ENCODE results near the gene SEC31A.
"Not testable (repeated sequence)": the region's sequence is repeated elsewhere in the genome, so short reads cannot be mapped to it uniquely, and the experiment has no call there.

The SEC31A gene

DNA sequence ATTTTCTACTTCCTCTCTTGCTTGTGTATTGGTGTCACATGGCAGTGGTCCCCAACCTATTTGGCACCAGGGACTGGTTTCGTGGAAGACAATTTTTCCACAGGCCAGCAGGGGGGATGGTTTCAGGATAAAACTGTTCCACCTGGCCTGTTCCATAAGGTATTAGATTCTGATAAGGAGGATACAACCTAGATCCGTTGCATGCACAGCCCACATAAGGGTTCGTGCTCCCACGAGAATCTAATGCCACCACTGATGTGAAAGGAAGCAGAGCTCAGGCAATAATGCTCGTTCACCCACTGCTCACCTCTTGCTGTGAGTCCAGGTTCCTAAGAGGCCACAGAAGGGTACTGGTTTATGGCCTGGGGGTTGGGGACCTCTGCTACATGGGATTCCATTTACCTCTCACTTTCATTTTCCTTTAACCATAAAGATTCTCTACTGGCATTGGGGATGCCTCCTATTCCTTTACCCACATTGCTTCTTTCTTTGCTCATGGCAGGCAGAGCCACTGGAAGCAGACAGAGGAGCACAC lies 38.1 kb downstream of the SEC31A start:
- Histone ChIP-seq H3K4me3 (ENCODE audit: low read length) (no peak overlapping the region), H3K9ac (ENCODE audit: low read length) (no peak overlapping the region), H3K27me3 (ENCODE audit: control insufficient read depth, insufficient read depth, low read length) (no peaks in the 10 kb centered on the region), H3K36me3 (ENCODE audit: control insufficient read depth, insufficient read depth, low read length) (peaks cover 13% of the 10 kb centered on the region), H3K9me3 (ENCODE audit: control insufficient read depth, low read length) (no peaks in the 10 kb centered on the region), H3K4me1 (ENCODE audit: control insufficient read depth, insufficient read depth, low read length) (peaks cover 5% of the 10 kb centered on the region)

DNA sequence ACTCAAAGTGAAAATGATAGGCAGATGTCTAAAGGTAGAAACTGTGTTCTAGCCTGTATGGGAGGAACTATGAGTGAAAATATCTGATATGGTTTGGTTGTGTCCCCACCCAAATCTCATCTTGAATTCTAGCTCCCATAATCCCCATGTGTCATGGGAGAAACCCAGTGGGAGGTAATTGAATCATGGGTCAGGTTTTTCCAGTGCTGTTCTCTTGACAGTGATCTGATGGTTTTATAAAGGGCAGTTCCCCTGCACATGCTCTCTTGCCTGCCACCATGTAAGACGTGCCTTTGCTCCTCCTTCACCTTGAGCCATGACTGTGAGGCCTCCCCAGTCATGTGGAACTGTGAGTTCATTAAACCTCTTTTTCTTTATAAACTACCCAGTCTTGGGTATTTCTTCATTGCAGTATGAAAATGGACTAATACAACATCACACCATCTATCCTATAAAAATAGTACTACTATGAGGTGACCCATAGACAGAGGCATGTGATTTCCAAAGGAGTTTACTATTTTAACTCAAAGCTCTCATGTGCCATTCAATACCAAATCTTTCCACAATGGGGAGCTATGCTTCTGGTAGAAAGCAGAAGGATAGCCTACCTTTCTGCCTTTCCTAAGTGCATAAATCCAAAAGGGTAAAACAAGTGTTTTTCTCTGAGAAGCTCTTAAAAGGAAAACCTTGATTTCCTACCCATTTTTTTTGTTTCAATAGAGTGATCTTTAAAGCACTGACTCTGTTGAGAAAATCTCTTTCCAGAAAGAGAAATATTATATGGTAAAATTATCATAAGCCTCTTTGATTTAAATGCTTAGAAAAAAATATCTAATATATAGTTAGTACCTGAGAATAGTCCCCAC lies 38.8 kb downstream of the SEC31A start:
- Histone ChIP-seq H3K27me3 (ENCODE audit: control insufficient read depth, insufficient read depth, low read length) (no peaks in the 10 kb centered on the region), H3K4me3 (ENCODE audit: low read length) (no peak overlapping the region), H3K4me1 (ENCODE audit: control insufficient read depth, insufficient read depth, low read length) (peaks cover 5% of the 10 kb centered on the region), H3K9ac (ENCODE audit: low read length) (no peak overlapping the region), H3K9me3 (ENCODE audit: control insufficient read depth, low read length) (no peaks in the 10 kb centered on the region), H3K36me3 (ENCODE audit: control insufficient read depth, insufficient read depth, low read length) (peaks cover 13% of the 10 kb centered on the region)

DNA sequence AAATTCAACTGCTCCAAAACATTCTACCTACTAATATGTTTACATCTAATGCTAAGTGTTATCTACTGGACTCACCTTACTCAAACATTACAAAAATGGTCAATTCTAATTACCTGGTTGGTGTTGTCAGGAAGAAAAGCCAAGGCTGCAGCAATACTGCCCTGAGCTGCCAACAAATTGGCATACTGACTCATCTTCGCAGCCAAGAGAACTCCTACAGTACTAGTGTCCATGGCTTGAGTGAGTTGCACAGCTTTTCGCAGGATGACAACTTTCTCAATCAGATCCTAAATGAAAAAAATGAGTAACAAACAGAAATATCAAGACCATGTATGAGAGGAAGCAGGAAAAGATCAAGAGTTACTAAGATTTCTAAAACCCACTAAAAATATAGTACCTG lies 39.6 kb downstream of the SEC31A start:
- Histone ChIP-seq H3K4me3 (ENCODE audit: low read length) (no peak overlapping the region), H3K9ac (ENCODE audit: low read length) (no peak overlapping the region), H3K36me3 (ENCODE audit: control insufficient read depth, insufficient read depth, low read length) (peaks cover 13% of the 10 kb centered on the region)

DNA sequence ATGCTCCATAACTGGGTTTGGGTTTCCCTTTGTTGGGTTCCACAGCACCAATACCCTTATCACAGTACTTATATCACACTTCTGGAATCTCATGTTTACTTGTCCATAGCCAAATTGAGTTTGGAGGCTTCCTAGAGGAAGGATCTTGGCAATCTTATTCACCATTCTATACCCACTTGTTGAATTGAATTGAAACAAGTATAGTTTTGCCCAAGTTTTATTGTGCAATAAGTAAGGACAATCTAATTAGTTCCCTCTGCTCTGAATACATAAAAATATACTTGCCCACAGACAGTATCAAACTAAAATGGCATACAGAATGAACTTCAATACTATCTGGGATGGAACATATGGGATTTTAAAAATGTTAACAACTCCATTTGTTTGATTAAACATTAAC lies 40.3 kb downstream of the SEC31A start:
- Histone ChIP-seq H3K4me1 (ENCODE audit: control insufficient read depth, insufficient read depth, low read length) (peaks cover 5% of the 10 kb centered on the region), H3K9ac (ENCODE audit: low read length) (no peak overlapping the region), H3K27me3 (ENCODE audit: control insufficient read depth, insufficient read depth, low read length) (no peaks in the 10 kb centered on the region), H3K36me3 (ENCODE audit: control insufficient read depth, insufficient read depth, low read length) (peaks cover 13% of the 10 kb centered on the region), H3K9me3 (ENCODE audit: control insufficient read depth, low read length) (no peaks in the 10 kb centered on the region), H3K4me3 (ENCODE audit: low read length) (no peak overlapping the region)

More for the DNA sequence above, 39.6 kb downstream of the SEC31A start:
- Histone ChIP-seq H3K4me1 (ENCODE audit: control insufficient read depth, insufficient read depth, low read length) (peaks cover 5% of the 10 kb centered on the region), H3K27me3 (ENCODE audit: control insufficient read depth, insufficient read depth, low read length) (no peaks in the 10 kb centered on the region), H3K9me3 (ENCODE audit: control insufficient read depth, low read length) (no peaks in the 10 kb centered on the region)

DNA sequence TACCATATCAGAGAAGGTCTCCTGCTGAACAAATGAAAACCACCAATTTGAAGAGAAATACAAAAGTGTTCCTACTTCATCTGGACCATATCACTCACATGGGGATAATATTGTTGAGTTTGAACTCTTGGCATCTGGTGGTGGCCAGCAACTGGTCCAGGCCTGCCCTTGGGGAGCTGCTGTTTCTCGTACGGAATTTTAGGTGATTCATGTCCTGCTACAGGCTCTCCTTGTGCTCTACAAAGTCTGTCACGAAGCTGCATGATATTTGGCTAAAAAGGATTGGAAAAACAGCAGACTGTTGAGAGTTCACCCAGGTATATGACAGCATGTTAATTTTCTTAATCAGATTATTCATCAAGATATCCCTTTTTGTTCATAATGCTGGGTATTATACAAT lies 42.2 kb downstream of the SEC31A start:
- Histone ChIP-seq H3K9ac (ENCODE audit: low read length) (no peak overlapping the region), H3K27me3 (ENCODE audit: control insufficient read depth, insufficient read depth, low read length) (no peaks in the 10 kb centered on the region), H3K4me3 (ENCODE audit: low read length) (no peak overlapping the region), H3K4me1 (ENCODE audit: control insufficient read depth, insufficient read depth, low read length) (peaks cover 5% of the 10 kb centered on the region), H3K36me3 (ENCODE audit: control insufficient read depth, insufficient read depth, low read length) (peaks cover 13% of the 10 kb centered on the region), H3K9me3 (ENCODE audit: control insufficient read depth, low read length) (no peaks in the 10 kb centered on the region)

DNA sequence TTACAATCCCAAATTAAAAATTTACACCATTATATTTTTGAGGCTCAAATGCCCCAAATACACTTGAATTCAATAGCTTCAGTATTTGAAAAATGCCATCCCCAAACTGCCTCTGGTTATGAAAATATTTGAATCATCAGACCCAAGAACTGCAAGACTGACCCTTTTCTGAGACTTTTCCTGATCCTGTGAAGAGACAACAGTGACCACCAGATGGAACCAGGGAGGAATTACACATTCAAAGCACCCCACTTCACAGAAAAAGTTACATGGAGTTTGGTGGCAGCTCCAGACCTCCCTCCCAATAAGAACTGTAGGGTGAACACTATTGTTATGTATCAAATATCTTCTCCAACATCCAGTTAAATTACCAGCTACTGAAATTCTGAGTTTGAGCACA lies 48.4 kb downstream of the SEC31A start:
- no peaks in the 10 kb centered on the region for H3K27me3 ChIP-seq (ENCODE audit: control insufficient read depth, insufficient read depth, low read length)
- H3K36me3 ChIP-seq (ENCODE audit: control insufficient read depth, insufficient read depth, low read length) = peaks cover 5% of the 10 kb centered on the region
- H3K9ac ChIP-seq (ENCODE audit: low read length) = no peak overlapping the region
- H3K9me3 ChIP-seq (ENCODE audit: control insufficient read depth, low read length) = no peaks in the 10 kb centered on the region
- no peak overlapping the region for H3K4me3 ChIP-seq (ENCODE audit: low read length)
- H3K4me1 ChIP-seq (ENCODE audit: control insufficient read depth, insufficient read depth, low read length) = no peaks in the 10 kb centered on the region

DNA sequence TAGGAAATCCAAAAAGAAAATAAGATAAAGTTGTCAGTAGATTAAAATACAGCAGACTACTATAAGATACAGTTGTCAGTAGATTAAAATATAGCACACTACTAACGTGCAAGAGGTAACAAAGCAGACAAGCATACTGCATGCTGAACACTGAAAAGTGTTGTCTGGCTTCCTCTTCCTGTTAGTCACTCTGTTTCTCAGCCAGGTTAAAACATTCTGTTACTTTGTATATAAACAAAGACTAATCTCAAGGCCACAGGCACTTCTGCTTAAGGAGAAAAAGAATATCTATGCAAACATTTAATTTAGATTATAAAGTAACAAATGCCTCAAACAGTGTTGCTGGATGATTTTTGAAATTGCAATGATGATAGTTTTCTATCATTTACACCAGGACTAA lies 51.3 kb downstream of the SEC31A start:
- Histone ChIP-seq H3K4me3 (ENCODE audit: low read length) (no peak overlapping the region), H3K9ac (ENCODE audit: low read length) (no peak overlapping the region), H3K9me3 (ENCODE audit: control insufficient read depth, low read length) (no peaks in the 10 kb centered on the region), H3K27me3 (ENCODE audit: control insufficient read depth, insufficient read depth, low read length) (no peaks in the 10 kb centered on the region), H3K36me3 (ENCODE audit: control insufficient read depth, insufficient read depth, low read length) (peaks cover 5% of the 10 kb centered on the region), H3K4me1 (ENCODE audit: control insufficient read depth, insufficient read depth, low read length) (no peaks in the 10 kb centered on the region)

DNA sequence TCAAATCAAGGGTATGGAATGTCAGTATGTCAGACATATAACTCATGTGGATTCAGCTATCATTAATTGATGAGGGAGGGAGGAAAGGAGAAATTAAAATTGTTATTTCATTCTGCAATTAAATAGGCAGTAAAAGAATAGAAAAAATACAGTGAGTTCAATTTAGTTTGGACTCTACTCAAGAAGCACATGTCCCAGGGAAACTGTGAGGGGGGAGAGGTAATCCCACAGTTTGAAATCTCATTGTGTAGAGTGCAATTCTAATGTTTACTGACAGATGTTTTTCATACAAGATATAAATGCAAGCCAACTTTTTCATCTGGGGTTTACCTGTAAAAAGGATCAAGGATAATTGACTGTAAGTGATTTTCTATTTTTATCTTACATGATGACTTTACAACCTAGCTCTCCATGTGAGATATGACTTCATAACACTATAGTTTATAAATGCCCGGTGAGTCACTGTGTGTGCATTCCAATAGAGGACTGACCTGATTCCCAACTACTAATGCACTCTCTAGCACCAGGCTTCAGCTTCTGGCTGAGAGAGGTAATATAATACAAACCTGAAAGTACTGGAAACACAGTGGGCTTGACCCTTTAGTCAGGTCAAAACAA lies 57.1 kb downstream of the SEC31A start:
- Histone ChIP-seq H3K9ac (ENCODE audit: low read length) (no peak overlapping the region), H3K9me3 (ENCODE audit: control insufficient read depth, low read length) (no peaks in the 10 kb centered on the region), H3K4me3 (ENCODE audit: low read length) (no peak overlapping the region), H3K4me1 (ENCODE audit: control insufficient read depth, insufficient read depth, low read length) (no peaks in the 10 kb centered on the region), H3K36me3 (ENCODE audit: control insufficient read depth, insufficient read depth, low read length) (no peaks in the 10 kb centered on the region), H3K27me3 (ENCODE audit: control insufficient read depth, insufficient read depth, low read length) (no peaks in the 10 kb centered on the region)

DNA sequence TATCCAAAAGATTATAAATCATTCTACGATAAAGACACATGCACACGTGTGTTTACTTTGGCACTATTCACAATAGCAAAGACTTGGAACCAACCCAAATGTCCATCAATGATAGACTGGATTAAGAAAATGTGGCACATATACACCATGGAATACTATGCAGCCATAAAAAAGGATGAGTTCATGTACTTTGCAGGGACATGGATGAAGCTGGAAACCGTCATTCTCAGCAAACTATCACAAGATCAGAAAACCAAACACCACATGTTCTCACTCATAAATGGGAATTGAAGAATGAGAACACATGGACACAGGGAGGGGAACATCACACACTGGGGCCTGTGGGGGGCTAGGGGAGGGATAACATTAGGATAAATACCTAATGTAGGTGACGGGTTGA lies 57.9 kb downstream of the SEC31A start:
- not testable (repeated sequence) for H3K9ac ChIP-seq (ENCODE audit: low read length); H3K4me3 ChIP-seq (ENCODE audit: low read length); H3K27me3 ChIP-seq (ENCODE audit: control insufficient read depth, insufficient read depth, low read length); H3K9me3 ChIP-seq (ENCODE audit: control insufficient read depth, low read length); H3K36me3 ChIP-seq (ENCODE audit: control insufficient read depth, insufficient read depth, low read length); H3K4me1 ChIP-seq (ENCODE audit: control insufficient read depth, insufficient read depth, low read length)

DNA sequence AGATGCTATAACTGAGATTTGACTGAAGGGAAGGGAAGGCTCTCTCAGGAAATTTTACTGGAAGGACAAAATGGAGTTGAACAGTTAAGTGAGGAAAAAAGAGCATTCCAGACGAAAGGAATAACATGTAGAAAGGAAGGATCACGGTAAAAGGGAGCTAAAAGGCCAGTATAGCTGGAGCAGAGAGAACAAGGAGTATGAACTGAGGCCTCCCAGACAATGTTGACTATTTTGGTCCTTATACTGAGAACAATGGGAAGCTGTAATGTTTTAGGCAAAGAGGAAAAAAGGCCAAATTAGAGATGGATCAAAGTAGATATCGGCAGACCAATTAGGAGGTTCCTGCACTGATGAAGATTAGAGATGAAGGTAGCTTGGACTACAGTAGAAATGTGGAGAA lies 65.5 kb downstream of the SEC31A start:
- Histone ChIP-seq H3K36me3 (ENCODE audit: control insufficient read depth, insufficient read depth, low read length) (peaks cover 23% of the 10 kb centered on the region), H3K9ac (ENCODE audit: low read length) (no peak overlapping the region), H3K27me3 (ENCODE audit: control insufficient read depth, insufficient read depth, low read length) (no peaks in the 10 kb centered on the region), H3K4me1 (ENCODE audit: control insufficient read depth, insufficient read depth, low read length) (no peaks in the 10 kb centered on the region), H3K4me3 (ENCODE audit: low read length) (no peak overlapping the region), H3K9me3 (ENCODE audit: control insufficient read depth, low read length) (no peaks in the 10 kb centered on the region)

DNA sequence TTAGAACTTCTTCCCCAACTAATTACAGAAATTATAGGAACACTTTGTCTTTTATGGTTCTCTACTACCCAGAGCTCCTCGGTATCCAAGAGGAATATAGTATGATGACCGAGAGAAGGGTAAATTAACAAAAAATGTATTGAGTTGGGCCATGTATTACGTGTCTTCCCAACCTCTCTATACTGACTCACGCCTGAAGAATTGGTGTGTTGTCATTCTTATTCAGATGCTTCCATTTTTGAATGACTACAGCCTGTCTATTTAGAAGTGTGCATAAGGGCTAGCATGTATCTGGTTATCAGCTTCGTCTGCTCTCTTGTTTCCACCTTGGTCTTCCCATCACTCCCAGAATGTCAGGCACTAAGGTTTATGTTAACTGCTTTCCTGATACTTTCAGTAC lies 67.9 kb downstream of the SEC31A start:
- H3K9me3 ChIP-seq (ENCODE audit: control insufficient read depth, low read length) = no peaks in the 10 kb centered on the region
- no peaks in the 10 kb centered on the region for H3K4me1 ChIP-seq (ENCODE audit: control insufficient read depth, insufficient read depth, low read length)
- H3K4me3 ChIP-seq (ENCODE audit: low read length) = no peak overlapping the region
- H3K9ac ChIP-seq (ENCODE audit: low read length) = no peak overlapping the region
- peaks cover 23% of the 10 kb centered on the region for H3K36me3 ChIP-seq (ENCODE audit: control insufficient read depth, insufficient read depth, low read length)
- H3K27me3 ChIP-seq (ENCODE audit: control insufficient read depth, insufficient read depth, low read length) = no peaks in the 10 kb centered on the region

DNA sequence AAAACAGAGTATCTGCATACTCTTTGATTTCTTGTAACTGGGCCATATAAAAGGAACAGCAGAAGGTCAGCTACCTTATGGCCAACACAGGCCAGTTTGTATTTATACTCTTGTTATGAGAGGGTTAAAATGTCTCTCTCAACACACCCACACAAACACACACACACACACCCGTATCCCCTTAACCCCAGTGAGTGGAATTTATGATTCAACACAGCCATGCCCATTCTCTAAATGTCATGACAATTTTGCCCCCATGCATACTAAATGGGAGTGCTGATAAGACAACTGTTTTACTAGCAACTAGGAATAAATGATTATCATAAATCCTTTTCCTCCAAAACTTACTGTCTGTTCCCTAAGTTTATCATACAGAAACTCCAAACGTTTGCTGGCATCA lies 70.3 kb downstream of the SEC31A start:
- H3K9ac ChIP-seq (ENCODE audit: low read length) = no peak overlapping the region
- H3K4me3 ChIP-seq (ENCODE audit: low read length) = no peak overlapping the region
- no peaks in the 10 kb centered on the region for H3K27me3 ChIP-seq (ENCODE audit: control insufficient read depth, insufficient read depth, low read length)
- H3K4me1 ChIP-seq (ENCODE audit: control insufficient read depth, insufficient read depth, low read length) = no peaks in the 10 kb centered on the region
- H3K36me3 ChIP-seq (ENCODE audit: control insufficient read depth, insufficient read depth, low read length) = peaks cover 16% of the 10 kb centered on the region
- H3K9me3 ChIP-seq (ENCODE audit: control insufficient read depth, low read length) = no peaks in the 10 kb centered on the region

Measured in mucosa of stomach (tissue), 1 donor.